OCI-LY7 (cell line): ENCODE data around the gene IGIP.

Experiments
- CTCF ChIP-seq: fragments of 200-600 bp; sonication (generic); conservative IDR thresholded peaks from 2 replicates; pipeline ENCODE4 v1.5.1; 2014; ENCODE audit warnings: mild to moderate bottlenecking, antibody characterized with exemption, low read length, moderate library complexity, mixed read lengths
- EZH2phosphoT487 ChIP-seq: fragments of 200-600 bp; sonication (generic); IDR thresholded peaks from 2 replicates; pipeline ENCODE4 v1.6.1; 2018; ENCODE audit warnings: low read depth, borderline replicate concordance, mild to moderate bottlenecking, mixed run types, antibody characterized with exemption, low read length, moderate library complexity, mixed read lengths

- TF ChIP-seq CTCF = no peak
- no peak for TF ChIP-seq EZH2phosphoT487
These were observed 19.5 kb downstream of the IGIP start for GRCh38 chr5:140145256-140145655.
